HG02970 (cell line): ENCODE data around the gene MZF1.
"Not testable (repeated sequence)": the region's sequence is repeated elsewhere in the genome, so short reads cannot be mapped to it uniquely, and the experiment has no call there.

Experiments used
- ATAC-seq: cut with Tn5 transposase; IDR thresholded peaks from one replicate; pipeline ENCODE4 v1.9.1; 2021; ENCODE audit warnings: mild to moderate bottlenecking, moderate library complexity, moderate number of reproducible peaks; ENCODE audit not compliant: unreplicated experiment, low FRiP score

The MZF1 gene

GRCh38 chr19:58543826-58544590 lies 29.1 kb downstream of the MZF1 start, which contains the start of gene TRIM28:
TSS of gene TRIM28 (plus strand) at chr19:58544064. CDS start at chr19:58544758, 694 bp downstream.
- ATAC-seq, result peak; percentile 87

- ATAC-seq, result not testable (repeated sequence)
Observed at GRCh38 chr19:58542641-58543372, 30.3 kb downstream of the MZF1 start.

- ATAC-seq, result not testable (repeated sequence)
Observed at GRCh38 chr19:58539169-58539559, 34.0 kb downstream of the MZF1 start.

- no peak for ATAC-seq
Observed at GRCh38 chr19:58538257-58539168, 34.6 kb downstream of the MZF1 start.

- no peak for ATAC-seq
Observed at GRCh38 chr19:58536852-58537798, 36.0 kb downstream of the MZF1 start.

- ATAC-seq, result no peak
Observed at GRCh38 chr19:58535857-58536256, 37.3 kb downstream of the MZF1 start.

- no peak for ATAC-seq
Observed at GRCh38 chr19:58531034-58531840, 41.9 kb downstream of the MZF1 start.

GRCh38 chr19:58529405-58529804 lies 43.7 kb downstream of the MZF1 start:
- ATAC-seq, result no peak

GRCh38 chr19:58522709-58523108 lies 50.4 kb downstream of the MZF1 start:
- no peak for ATAC-seq

GRCh38 chr19:58521651-58522050 lies 51.5 kb downstream of the MZF1 start:
- no peak for ATAC-seq

GRCh38 chr19:58520257-58520599 lies 52.9 kb downstream of the MZF1 start:
- ATAC-seq, result no peak

- ATAC-seq, result peak; percentile 84
Observed at GRCh38 chr19:58519355-58520256, 53.5 kb downstream of the MZF1 start, which contains the start of gene ZBTB45. TSS of gene ZBTB45 (minus strand) at chr19:58519810. CDS start at chr19:58517673, 2,137 bp downstream.

- ATAC-seq, result no peak
Observed at GRCh38 chr19:58519087-58519354, 54.1 kb downstream of the MZF1 start.

GRCh38 chr19:58518256-58519086 lies 54.7 kb downstream of the MZF1 start:
- ATAC-seq, result no peak

- no peak for ATAC-seq
Observed at GRCh38 chr19:58516964-58517833, 55.9 kb downstream of the MZF1 start.

- ATAC-seq, result no peak
Observed at GRCh38 chr19:58516246-58516836, 56.8 kb downstream of the MZF1 start.
